NCI-H1694 treated with DMSO at 0.1 percent for 48 hours (cell line): ENCODE data around the gene BSDC1.
"Not testable (repeated sequence)": the region's sequence is repeated elsewhere in the genome, so short reads cannot be mapped to it uniquely, and the experiment has no call there.

ENCODE experiments used
- DNase-seq: peaks from one replicate; lab custom pipeline; 2025; lab: John Stamatoyannopoulos, UW

The BSDC1 gene

GRCh38 chr1:32358435-32358834, 35.8 kb downstream of the BSDC1 start:
- no peak for DNase-seq

- DNase-seq: no peak
Measured at GRCh38 chr1:32357614-32358013, 36.6 kb downstream of the BSDC1 start.

- DNase-seq: no peak
Measured at GRCh38 chr1:32356478-32356877, 37.8 kb downstream of the BSDC1 start.

- not testable (repeated sequence) for DNase-seq
Measured at GRCh38 chr1:32355778-32356177, 38.5 kb downstream of the BSDC1 start.

GRCh38 chr1:32353886-32354570, 40.2 kb downstream of the BSDC1 start:
- no peak for DNase-seq

GRCh38 chr1:32353431-32353830, 40.8 kb downstream of the BSDC1 start:
- no peak for DNase-seq

- no peak for DNase-seq
Measured at GRCh38 chr1:32352831-32353383, 41.3 kb downstream of the BSDC1 start.

- DNase-seq: no peak
Measured at GRCh38 chr1:32352239-32352745, 41.9 kb downstream of the BSDC1 start.

- peak; percentile 71 for DNase-seq
Measured at GRCh38 chr1:32351399-32352238, 42.6 kb downstream of the BSDC1 start.

- DNase-seq: no peak
Measured at GRCh38 chr1:32350785-32351398, 43.3 kb downstream of the BSDC1 start.

GRCh38 chr1:32349211-32349708, 45.0 kb downstream of the BSDC1 start:
- no peak for DNase-seq

- no peak for DNase-seq
Measured at GRCh38 chr1:32346532-32347157, 47.6 kb downstream of the BSDC1 start.

GRCh38 chr1:32345289-32345827, 48.9 kb downstream of the BSDC1 start:
- no peak for DNase-seq

GRCh38 chr1:32342704-32343103, 51.5 kb downstream of the BSDC1 start:
- no peak for DNase-seq

- no peak for DNase-seq
Measured at GRCh38 chr1:32341971-32342370, 52.3 kb downstream of the BSDC1 start.

GRCh38 chr1:32341186-32341757, 53.0 kb downstream of the BSDC1 start:
- no peak for DNase-seq

- no peak for DNase-seq
Measured at GRCh38 chr1:32339363-32339978, 54.8 kb downstream of the BSDC1 start.

GRCh38 chr1:32338637-32339145, 55.5 kb downstream of the BSDC1 start:
- no peak for DNase-seq

- no peak for DNase-seq
Measured at GRCh38 chr1:32337855-32338636, 56.2 kb downstream of the BSDC1 start.
